ENCODE results near the gene RAD52.

The RAD52 gene

GRCh38 chr12:894226-894625 lies 55.3 kb downstream of the RAD52 start:
- H3K27me3 Mint-ChIP-seq (ENCODE audit: low read depth), result no peaks in the 10 kb centered on the region
- no peaks in the 10 kb centered on the region for H3K4me1 Mint-ChIP-seq (ENCODE audit: low read depth)
- H3K4me3 Mint-ChIP-seq, result no peak overlapping the region
- peaks cover 34% of the 10 kb centered on the region for H3K36me3 Mint-ChIP-seq (ENCODE audit: low read depth)
- H3K9me3 Mint-ChIP-seq, result no peaks in the 10 kb centered on the region
- H3K27ac Mint-ChIP-seq, result no peak overlapping the region

GRCh38 chr12:886206-886605 lies 63.3 kb downstream of the RAD52 start:
- H3K9me3 Mint-ChIP-seq, result no peaks in the 10 kb centered on the region
- H3K36me3 Mint-ChIP-seq (ENCODE audit: low read depth), result peaks cover 52% of the 10 kb centered on the region

GRCh38 chr12:885701-886100 lies 63.8 kb downstream of the RAD52 start:
- Mint-ChIP-seq H3K4me1 (ENCODE audit: low read depth) (no peaks in the 10 kb centered on the region), H3K27ac (no peak overlapping the region), H3K9me3 (no peaks in the 10 kb centered on the region), H3K4me3 (no peak overlapping the region), H3K36me3 (ENCODE audit: low read depth) (peaks cover 54% of the 10 kb centered on the region), H3K27me3 (ENCODE audit: low read depth) (no peaks in the 10 kb centered on the region)

More at GRCh38 chr12:886206-886605, 63.3 kb downstream of the RAD52 start:
- Mint-ChIP-seq H3K27ac (no peak overlapping the region), H3K4me3 (no peak overlapping the region), H3K4me1 (ENCODE audit: low read depth) (no peaks in the 10 kb centered on the region), H3K27me3 (ENCODE audit: low read depth) (no peaks in the 10 kb centered on the region)

- Mint-ChIP-seq H3K9me3 (no peaks in the 10 kb centered on the region), H3K27me3 (ENCODE audit: low read depth) (no peaks in the 10 kb centered on the region), H3K27ac (no peak overlapping the region), H3K4me3 (no peak overlapping the region), H3K4me1 (ENCODE audit: low read depth) (no peaks in the 10 kb centered on the region), H3K36me3 (ENCODE audit: low read depth) (peaks cover 58% of the 10 kb centered on the region)
Measured at GRCh38 chr12:884746-885414, 64.6 kb downstream of the RAD52 start.

GRCh38 chr12:880656-881055 lies 68.8 kb downstream of the RAD52 start:
- peaks cover 59% of the 10 kb centered on the region for H3K36me3 Mint-ChIP-seq (ENCODE audit: low read depth)
- H3K27ac Mint-ChIP-seq, result no peak overlapping the region
- peaks cover 1% of the 10 kb centered on the region for H3K4me1 Mint-ChIP-seq (ENCODE audit: low read depth)
- H3K4me3 Mint-ChIP-seq, result no peak overlapping the region
- H3K27me3 Mint-ChIP-seq (ENCODE audit: low read depth), result no peaks in the 10 kb centered on the region
- H3K9me3 Mint-ChIP-seq, result no peaks in the 10 kb centered on the region

- Mint-ChIP-seq H3K9me3 (no peaks in the 10 kb centered on the region), H3K27me3 (ENCODE audit: low read depth) (no peaks in the 10 kb centered on the region), H3K4me1 (ENCODE audit: low read depth) (peaks cover 1% of the 10 kb centered on the region), H3K36me3 (ENCODE audit: low read depth) (peaks cover 51% of the 10 kb centered on the region), H3K27ac (no peak overlapping the region), H3K4me3 (no peak overlapping the region)
Measured at GRCh38 chr12:879641-880040, 69.9 kb downstream of the RAD52 start.

- peaks cover 9% of the 10 kb centered on the region for H3K4me1 Mint-ChIP-seq (ENCODE audit: low read depth)
- H3K27me3 Mint-ChIP-seq (ENCODE audit: low read depth), result no peaks in the 10 kb centered on the region
- H3K9me3 Mint-ChIP-seq, result no peaks in the 10 kb centered on the region
- H3K36me3 Mint-ChIP-seq (ENCODE audit: low read depth), result peaks cover 21% of the 10 kb centered on the region
- H3K27ac Mint-ChIP-seq, result no peak overlapping the region
- H3K4me3 Mint-ChIP-seq, result no peak overlapping the region
Measured at GRCh38 chr12:873954-874353, 75.5 kb downstream of the RAD52 start.

- Mint-ChIP-seq H3K27ac (no peak overlapping the region), H3K4me1 (ENCODE audit: low read depth) (peaks cover 8% of the 10 kb centered on the region), H3K9me3 (no peaks in the 10 kb centered on the region), H3K36me3 (ENCODE audit: low read depth) (peaks cover 24% of the 10 kb centered on the region), H3K4me3 (no peak overlapping the region), H3K27me3 (ENCODE audit: low read depth) (no peaks in the 10 kb centered on the region)
Measured at GRCh38 chr12:870378-870777, 79.1 kb downstream of the RAD52 start.

- Mint-ChIP-seq H3K9me3 (no peaks in the 10 kb centered on the region), H3K36me3 (ENCODE audit: low read depth) (peaks cover 32% of the 10 kb centered on the region), H3K27ac (no peak overlapping the region), H3K27me3 (ENCODE audit: low read depth) (no peaks in the 10 kb centered on the region), H3K4me1 (ENCODE audit: low read depth) (peaks cover 7% of the 10 kb centered on the region), H3K4me3 (no peak overlapping the region)
Measured at GRCh38 chr12:868722-869121, 80.8 kb downstream of the RAD52 start.

GRCh38 chr12:867905-868304 lies 81.6 kb downstream of the RAD52 start:
- Mint-ChIP-seq H3K4me1 (ENCODE audit: low read depth) (peaks cover 5% of the 10 kb centered on the region), H3K27ac (no peak overlapping the region), H3K27me3 (ENCODE audit: low read depth) (no peaks in the 10 kb centered on the region), H3K9me3 (no peaks in the 10 kb centered on the region), H3K4me3 (no peak overlapping the region), H3K36me3 (ENCODE audit: low read depth) (peaks cover 34% of the 10 kb centered on the region)

GRCh38 chr12:865614-866013 lies 83.9 kb downstream of the RAD52 start:
- peaks cover 3% of the 10 kb centered on the region for H3K4me1 Mint-ChIP-seq (ENCODE audit: low read depth)
- no peak overlapping the region for H3K27ac Mint-ChIP-seq
- H3K9me3 Mint-ChIP-seq, result no peaks in the 10 kb centered on the region
- no peaks in the 10 kb centered on the region for H3K27me3 Mint-ChIP-seq (ENCODE audit: low read depth)
- H3K4me3 Mint-ChIP-seq, result no peak overlapping the region
- H3K36me3 Mint-ChIP-seq (ENCODE audit: low read depth), result peaks cover 41% of the 10 kb centered on the region

- no peaks in the 10 kb centered on the region for H3K27me3 Mint-ChIP-seq (ENCODE audit: low read depth)
- no peak overlapping the region for H3K27ac Mint-ChIP-seq
- H3K36me3 Mint-ChIP-seq (ENCODE audit: low read depth), result peaks cover 43% of the 10 kb centered on the region
- H3K4me1 Mint-ChIP-seq (ENCODE audit: low read depth), result peaks cover 5% of the 10 kb centered on the region
- H3K9me3 Mint-ChIP-seq, result no peaks in the 10 kb centered on the region
- no peak overlapping the region for H3K4me3 Mint-ChIP-seq
Measured at GRCh38 chr12:863285-863684, 86.2 kb downstream of the RAD52 start.

GRCh38 chr12:862303-862911 lies 87.1 kb downstream of the RAD52 start:
- peaks cover 43% of the 10 kb centered on the region for H3K36me3 Mint-ChIP-seq (ENCODE audit: low read depth)
- H3K9me3 Mint-ChIP-seq, result no peaks in the 10 kb centered on the region
- no peak overlapping the region for H3K4me3 Mint-ChIP-seq
- H3K4me1 Mint-ChIP-seq (ENCODE audit: low read depth), result peaks cover 5% of the 10 kb centered on the region
- H3K27me3 Mint-ChIP-seq (ENCODE audit: low read depth), result no peaks in the 10 kb centered on the region
- no peak overlapping the region for H3K27ac Mint-ChIP-seq

Measured in T-helper 1 cell treated with Interleukin-12 subunit alpha and Interleukin-12 subunit beta and Interleukin-4 antibody, amounts not matched to agents 30 μg/mL and 1 μg/mL, for 36 hours (primary cell).